Measurements from ENCODE around the gene NPEPPS.
"Not testable (repeated sequence)": the region's sequence is repeated elsewhere in the genome, so short reads cannot be mapped to it uniquely, and the experiment has no call there.

Gene NPEPPS, protein sequence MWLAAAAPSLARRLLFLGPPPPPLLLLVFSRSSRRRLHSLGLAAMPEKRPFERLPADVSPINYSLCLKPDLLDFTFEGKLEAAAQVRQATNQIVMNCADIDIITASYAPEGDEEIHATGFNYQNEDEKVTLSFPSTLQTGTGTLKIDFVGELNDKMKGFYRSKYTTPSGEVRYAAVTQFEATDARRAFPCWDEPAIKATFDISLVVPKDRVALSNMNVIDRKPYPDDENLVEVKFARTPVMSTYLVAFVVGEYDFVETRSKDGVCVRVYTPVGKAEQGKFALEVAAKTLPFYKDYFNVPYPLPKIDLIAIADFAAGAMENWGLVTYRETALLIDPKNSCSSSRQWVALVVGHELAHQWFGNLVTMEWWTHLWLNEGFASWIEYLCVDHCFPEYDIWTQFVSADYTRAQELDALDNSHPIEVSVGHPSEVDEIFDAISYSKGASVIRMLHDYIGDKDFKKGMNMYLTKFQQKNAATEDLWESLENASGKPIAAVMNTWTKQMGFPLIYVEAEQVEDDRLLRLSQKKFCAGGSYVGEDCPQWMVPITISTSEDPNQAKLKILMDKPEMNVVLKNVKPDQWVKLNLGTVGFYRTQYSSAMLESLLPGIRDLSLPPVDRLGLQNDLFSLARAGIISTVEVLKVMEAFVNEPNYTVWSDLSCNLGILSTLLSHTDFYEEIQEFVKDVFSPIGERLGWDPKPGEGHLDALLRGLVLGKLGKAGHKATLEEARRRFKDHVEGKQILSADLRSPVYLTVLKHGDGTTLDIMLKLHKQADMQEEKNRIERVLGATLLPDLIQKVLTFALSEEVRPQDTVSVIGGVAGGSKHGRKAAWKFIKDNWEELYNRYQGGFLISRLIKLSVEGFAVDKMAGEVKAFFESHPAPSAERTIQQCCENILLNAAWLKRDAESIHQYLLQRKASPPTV

DNA sequence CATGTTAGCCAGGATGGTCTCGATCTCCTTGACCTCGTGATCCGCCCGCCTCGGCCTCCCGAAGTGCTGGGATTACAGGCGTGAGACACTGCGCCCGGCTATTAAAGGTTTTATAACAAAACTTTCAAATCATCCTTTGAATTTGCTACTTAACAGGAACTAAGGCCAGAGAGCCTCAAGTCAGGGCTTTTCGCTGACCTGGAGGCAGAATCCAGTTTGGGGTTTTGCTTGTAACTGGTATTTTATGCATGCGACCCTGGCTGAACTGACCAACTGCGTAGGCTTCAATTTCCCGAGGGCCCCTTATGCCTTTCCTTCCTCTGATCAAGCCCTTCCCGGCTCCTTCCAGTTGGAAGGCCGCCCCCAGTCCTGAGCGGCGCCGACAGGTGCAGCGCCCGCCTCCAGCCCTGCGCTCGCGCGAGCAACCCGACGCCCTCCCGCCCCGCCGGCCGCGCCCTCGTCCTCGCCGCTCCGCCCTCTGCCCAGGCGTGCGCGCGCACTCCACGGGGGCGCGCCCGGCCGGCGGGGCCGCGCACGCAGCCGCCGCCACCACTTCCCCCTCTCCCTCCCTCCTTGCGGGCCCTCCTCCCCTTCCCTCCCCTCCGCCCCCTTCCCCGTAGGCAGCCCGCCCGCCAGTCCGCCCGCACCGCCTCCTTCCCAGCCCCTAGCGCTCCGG lies at the start of gene NPEPPS:
NPEPPS (plus strand) TSS at position 552 of the 676 bp plus-strand sequence. CDS start 193 bp downstream, outside the sequence.
- DNase-seq: peak; percentile 85

DNA sequence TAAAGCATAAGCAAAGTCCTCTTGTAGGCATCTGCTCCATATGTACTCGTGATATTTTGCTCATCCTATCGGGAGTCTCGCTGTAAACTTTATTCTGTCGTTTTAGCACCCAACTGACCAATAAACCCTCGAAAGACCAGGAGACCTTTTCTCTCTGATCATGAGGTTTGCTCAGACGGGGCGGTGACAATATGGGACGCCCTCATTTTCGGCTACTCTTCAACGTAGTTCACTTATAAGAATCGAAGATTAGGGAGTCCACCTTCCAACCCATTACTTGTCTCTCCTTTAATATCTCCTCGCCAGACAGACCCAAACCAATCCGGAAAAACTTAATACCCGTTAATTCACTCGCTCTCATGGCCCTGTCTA lies 39.1 kb upstream of the NPEPPS start:
- DNase-seq: not testable (repeated sequence)

DNA sequence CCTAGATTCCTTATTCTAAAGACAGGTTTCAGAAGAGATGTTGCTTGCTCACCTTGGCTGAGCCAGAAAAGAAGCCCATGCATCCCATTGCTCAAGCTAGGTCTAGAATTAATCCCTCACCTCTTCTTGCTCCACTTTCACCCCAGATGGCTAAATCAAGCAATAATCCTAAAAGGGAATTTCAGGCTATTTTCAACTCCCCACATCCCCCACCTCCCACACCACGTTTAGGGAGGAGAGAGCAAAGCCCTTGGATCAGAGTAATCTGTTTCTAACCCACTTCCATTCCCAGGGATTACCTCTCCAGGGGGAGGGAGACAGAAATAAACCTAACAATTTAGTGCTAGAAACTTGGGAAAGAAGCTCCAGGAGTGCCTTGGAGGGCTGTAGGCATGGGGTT lies 31.8 kb upstream of the NPEPPS start:
- not testable (repeated sequence) for DNase-seq

DNA sequence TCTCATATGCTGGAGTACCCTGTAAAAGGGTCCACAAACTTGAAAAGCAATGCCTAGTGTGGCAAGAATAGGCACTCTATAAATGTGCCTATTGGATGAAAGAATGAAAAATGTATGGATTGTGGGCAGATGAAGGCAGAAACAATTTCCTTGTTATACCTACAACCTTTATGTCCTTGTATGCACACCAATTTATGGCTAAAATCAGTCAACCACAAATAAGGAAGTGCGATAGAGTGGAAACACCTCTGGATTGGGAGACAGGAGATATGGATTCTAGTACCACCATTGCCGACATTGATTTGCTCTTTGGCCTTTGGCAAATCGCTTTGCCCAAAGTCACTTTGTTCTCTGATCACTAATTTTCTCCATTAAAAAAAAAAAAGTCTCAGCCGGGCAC lies 31.4 kb upstream of the NPEPPS start:
- not testable (repeated sequence) for DNase-seq

DNA sequence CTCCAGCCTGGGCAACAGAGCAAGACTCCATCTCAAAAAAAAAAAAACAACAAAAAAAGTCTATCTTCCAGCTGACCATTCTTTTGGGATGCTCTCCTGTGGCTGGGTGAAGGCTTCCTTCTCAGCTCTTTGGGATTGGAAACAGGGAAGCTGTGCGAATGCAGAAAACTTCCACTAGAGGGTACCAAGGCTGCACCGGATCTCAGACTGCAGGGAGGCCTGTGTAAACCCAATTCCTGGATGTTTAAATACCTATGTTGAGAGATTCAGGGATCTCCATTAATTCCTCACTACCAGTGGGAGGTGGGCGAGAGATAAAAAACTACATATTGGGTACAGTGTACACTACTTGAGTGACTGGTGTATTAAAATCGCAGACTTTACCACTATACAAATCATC lies 30.3 kb upstream of the NPEPPS start:
- not testable (repeated sequence) for DNase-seq

DNA sequence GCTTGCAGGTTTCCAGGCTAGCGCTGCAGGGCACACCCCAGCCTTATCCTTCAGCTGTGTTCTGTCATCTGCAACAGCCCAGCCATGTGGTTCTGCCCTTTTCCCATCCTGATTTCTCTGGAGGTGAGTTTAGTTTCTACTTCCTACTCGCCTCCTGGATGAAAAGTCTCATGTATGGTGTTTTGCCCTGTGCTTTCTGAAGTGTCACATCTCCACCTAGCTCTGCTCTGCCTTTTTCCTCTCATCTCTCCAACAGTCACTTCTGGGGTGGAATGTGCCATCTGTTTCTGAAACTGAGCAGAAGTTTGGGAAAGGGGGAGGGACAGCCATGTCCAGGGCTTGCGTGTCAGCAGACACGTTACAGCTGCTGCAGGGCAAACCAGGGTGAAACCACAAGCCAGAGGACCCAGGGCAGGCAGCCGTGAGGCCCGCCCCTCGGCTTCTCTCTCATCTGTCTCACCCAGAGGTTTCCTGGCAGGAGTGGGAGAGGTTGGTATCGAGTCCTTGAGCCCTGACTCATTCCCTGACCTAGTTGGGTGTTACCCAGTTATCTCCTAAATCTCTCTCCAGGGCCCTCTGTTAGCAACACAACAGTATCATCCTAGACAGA lies 28.7 kb upstream of the NPEPPS start:
- not testable (repeated sequence) for DNase-seq

DNA sequence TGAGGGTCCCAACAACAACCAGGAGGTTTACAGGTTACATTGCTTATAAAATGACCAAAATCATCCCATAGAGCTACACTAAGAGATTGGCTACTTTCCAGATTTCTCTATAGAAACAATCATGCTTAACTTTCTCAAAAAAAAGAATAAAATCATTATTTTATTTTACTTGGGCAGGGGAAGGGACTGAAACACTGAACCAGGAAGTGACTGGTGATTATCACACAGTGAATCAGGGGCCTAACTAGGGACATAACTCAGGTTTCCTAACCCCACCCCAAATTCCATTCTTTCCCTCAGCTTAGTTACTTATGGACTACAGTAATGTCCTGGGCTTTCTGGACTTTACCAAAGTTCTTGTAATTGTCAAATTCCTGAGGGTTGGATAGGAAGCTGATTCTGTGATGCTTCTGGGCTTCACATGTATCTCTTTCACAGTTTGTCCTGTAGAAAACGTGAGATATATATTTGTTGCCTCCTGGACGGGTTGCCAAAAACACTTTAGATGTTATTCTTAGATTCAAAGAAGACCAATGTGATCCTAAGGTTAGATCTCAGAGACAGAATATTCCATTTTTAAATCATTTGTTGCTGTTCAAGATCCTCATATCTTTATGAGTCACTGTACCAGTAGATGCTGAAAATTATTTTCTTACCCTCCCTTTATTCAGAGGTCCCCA lies 28.0 kb upstream of the NPEPPS start:
- DNase-seq: not testable (repeated sequence)

DNA sequence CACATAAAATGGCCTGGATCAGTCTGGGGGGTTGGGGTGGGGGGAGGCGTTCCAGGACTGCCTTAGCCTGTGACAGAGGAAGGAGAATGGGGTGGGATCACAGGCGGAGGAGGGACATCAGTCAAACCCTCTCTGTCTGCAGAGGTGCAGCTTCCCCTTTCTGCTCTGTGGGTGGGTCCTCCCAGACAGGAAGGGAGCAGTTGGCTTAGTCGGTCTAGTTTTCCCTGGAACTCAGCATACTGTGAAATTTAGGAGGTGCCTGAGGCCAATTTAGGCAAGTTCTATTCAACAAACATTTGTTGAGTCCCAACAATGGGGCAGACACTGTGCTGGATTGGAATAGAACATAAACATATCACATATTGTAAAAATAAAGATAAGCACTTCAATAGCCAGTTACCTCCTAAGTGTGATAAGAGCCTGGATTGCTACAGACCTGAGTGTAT lies 19.2 kb upstream of the NPEPPS start:
- DNase-seq: not testable (repeated sequence)

DNA sequence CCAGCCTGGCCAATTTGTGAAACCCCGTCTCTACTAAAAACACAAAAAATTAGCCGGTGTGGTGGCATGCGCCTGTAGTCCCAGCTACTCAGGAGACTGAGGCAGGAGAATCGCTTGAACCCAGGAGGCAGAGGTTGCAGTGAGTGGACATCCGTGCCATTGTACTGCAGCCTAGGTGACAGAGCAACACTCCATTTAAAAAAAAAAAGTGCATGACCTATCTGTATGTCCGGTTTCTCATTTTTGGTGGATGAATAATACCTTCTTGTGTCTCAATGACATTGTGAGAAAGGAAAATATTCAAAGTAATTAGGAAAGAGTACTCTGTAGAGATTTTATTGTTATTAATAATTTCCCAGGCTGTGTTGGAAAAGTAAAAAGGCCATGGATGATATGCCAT lies 17.6 kb upstream of the NPEPPS start:
- not testable (repeated sequence) for DNase-seq

DNA sequence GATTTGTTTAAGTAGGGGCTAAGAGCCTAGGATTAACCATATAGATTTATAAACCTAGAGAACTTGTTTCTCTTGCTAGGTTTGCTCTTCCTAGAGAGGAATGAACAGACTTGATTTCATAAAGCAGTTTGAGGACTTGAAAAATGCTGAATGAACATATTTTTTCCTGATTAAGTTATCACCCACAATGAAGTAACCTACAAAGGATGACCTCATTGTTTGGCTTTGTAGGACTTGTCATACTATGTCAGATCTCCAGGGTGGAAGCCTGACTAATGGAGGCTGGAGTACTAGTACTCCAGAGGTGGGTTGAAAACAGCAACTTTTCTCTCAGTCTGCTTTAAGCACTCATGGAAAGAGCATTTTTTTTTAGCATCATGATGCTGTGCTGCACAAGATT lies 12.0 kb upstream of the NPEPPS start:
- not testable (repeated sequence) for DNase-seq

DNA sequence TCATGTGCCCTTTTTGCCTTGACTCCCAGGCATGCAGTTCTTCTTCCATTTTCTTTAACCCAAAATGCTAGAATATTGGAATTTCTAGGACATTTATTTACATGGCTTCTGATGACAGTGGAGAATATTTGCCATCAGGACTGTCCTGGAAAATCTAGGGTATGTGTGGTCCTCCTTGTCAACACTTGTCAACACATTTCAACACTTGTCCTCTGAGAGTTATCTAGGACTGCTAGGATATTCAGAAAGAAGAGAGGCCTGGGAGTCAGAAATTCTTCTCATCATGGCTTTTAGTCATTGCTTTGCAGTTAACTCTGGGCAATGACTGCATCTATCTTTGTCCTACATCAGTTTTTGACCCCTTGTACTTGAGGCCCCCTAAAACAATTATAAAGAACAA lies 11.5 kb upstream of the NPEPPS start:
- not testable (repeated sequence) for DNase-seq

DNA sequence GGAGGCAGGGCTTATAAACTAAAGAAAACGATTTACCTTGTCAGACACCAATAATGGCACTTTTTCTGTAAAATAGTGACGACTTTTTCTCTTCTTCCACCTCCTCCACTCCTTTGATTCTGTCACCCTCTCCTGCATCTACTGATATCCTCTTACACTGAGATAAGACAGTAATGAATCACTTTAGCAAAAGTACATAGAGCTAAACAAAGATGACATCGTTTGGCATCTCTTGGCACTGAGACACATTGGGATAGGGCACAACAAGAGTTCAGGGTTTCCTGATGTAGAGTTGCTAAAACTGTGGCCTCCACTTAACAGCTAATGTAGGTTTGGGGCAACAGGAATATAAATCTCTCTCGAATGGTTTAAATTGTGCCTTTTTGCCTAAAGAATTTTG lies 10.6 kb upstream of the NPEPPS start:
- not testable (repeated sequence) for DNase-seq

DNA sequence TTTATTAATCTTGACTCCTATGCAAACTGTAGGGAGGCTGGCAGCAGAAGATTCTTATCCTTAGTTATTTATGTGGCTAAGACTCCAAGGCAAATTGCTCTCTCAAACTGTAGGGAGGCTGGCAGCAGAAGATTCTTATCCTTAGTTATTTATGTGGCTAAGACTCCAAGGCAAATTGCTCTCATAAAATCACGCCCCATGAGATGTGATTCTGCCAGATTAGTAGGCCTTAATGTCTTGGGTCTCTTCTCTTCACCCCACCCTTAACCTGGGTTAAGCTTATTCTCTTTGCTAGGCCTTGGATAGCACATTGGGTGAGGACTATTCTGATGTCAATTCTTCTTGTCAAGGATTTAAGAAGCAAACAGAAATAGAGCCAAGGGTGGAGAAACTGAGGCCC lies 9.5 kb upstream of the NPEPPS start:
- not testable (repeated sequence) for DNase-seq

DNA sequence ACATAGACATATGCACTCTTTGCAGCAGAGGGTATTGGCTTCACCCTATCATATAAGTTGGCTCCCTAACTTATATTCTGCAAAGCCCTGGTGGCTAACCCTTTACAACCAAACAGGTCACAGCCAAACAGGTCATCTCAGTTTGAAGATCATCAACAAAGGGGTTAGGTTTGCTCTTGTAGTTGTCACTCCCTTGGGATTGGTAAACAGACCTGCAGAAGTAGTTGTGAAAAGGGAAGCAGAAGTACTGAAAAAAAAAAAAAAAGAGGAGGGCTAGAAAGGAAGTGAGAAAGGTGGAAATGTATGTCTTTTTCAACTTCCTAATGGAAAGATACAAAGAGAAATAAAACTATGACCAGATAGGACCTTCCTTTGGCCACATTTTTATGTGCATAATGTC lies 8.6 kb upstream of the NPEPPS start:
- not testable (repeated sequence) for DNase-seq

DNA sequence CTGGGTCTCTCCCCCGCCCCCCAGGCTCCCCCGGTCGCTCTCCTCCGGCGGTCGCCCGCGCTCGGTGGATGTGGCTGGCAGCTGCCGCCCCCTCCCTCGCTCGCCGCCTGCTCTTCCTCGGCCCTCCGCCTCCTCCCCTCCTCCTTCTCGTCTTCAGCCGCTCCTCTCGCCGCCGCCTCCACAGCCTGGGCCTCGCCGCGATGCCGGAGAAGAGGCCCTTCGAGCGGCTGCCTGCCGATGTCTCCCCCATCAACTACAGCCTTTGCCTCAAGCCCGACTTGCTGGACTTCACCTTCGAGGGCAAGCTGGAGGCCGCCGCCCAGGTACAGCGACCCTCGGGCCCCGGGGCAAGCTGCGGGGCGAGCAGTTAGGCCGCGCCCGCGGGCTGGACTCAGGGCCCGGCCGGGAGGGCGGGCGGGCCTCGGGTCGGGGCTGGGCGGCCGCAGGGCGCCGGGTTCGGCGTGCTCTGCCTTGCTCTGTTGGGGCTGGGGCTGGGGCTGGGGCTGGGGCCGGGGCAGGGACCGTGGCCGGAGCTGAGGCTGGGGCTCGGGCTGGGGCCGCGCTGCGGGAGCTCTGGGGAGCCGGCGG lies 419 bp downstream of the NPEPPS start:
- not testable (repeated sequence) for DNase-seq

DNA sequence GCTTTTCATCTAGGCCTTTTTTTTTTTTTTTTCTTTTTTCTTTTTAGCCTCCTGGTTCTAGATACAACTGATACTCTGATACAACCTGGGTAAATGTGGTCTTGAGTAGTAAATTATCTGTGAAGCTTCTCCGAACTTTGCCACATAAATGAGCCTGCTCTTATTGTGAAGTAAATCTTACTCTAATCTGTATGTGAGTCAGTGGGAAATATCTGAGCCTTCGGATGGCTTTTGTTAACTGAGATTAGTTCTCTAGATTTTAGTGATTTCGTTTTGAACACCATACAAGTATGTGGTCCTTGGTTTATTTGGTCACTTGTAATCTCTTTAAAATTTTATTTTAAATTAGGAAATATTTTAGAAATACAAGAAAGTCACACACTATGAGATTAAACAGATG lies 8.2 kb downstream of the NPEPPS start:
- not testable (repeated sequence) for DNase-seq

DNA sequence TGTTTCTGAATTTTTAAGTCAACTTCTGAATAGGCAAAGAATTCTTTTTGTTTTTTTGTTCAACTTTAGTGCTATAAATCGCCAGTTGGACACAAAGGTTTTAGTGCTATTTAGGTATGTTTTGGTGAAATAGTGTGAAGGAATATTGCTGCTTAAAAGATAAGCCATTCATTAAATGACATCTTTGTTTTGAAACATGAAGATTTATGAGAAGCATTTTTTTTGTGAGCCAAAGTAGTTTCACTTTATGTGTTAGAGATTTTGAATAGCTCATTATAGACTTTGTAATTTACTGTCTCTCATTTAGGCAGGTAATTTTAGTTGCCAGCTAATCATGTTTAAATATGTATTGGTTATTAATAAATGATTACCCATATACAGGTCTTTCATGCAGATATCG lies 10.8 kb downstream of the NPEPPS start:
- not testable (repeated sequence) for DNase-seq

DNA sequence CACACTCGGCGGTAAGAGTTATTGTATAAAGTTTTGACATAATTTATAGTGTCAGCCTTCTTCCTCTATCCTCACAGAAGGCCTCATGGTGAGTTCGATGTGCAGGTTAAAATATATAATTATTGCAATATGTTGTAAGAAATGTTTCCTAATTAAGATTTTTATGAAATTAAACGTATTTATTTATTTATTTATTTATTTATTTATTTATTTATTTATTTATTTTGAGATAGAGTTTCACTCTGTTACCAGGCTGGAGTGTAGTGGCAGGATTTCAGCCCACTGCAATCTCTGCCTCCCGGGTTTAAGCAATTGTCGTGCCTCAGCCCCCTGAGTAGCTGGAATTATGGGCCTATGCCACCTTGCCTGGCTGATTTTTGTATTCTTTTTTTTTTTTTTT lies 13.4 kb downstream of the NPEPPS start:
- not testable (repeated sequence) for DNase-seq

DNA sequence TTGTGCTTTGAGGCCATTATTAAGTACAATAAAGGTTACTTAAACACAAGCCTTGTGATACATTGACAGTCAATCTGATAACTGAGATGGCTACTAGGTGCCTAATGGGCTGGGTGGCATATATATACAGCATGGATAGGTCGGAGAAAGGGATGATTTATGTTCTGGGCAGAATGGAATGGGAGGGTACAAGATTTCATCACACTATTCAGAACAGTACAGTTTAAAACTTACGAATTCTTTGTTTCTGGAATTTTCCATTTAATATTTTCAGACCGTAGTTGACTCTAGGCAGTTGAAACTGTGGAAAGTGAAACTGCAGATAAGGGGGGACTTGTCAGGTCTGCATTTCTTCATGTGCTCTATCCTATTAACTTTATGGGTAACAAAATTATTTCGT lies 23.8 kb downstream of the NPEPPS start:
- not testable (repeated sequence) for DNase-seq

DNA sequence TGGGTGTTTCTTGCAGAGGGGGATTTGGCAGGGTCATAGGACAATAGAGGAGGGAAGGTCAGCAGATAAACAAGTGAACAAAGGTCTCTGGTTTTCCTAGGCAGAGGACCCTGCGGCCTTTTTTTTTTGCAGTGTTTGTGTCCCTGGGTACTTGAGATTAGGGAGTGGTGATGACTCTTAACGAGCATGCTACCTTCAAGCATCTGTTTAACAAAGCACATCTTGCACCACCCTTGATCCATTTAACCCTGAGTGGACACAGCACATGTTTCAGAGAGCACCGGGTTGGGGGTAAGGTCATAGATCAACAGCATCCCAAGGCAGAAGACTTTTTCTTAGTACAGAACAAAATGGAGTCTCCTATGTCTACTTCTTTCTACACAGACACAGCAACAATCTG lies 25.2 kb downstream of the NPEPPS start:
- DNase-seq: not testable (repeated sequence)

DNA sequence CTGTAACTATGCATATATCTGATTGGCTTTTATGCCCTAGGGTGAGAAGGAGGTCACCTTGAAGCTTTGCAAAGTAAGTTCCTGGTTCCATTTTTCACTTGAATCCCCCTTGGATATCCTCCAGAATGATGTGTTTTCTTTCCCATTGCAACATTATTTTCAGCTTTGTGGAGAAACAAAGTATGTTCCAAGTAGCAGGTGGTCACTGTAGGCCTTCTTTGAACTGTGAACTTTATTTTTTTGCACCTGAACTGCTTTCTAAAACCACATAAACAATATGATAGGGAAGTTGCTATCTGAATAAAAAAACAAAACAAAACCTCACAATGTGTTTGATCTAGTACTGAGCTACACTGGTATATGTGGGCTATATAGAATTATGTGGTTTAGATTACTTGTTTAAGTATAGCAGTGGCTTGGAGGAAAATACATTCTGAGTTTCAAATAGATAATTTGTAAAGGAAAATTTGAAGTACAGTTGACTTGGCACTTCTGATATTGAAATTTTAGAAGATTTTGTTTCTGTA lies 29.7 kb downstream of the NPEPPS start:
- DNase-seq: not testable (repeated sequence)

Data from stimulated activated naive CD4-positive, alpha-beta T cell treated with Interleukin-2 at 50 U/mL for 16 hours (primary cell).